Keratinocyte (primary cell): ENCODE data around the gene KCNF1.

Experiments used
- EZH2 ChIP-seq: IDR thresholded peaks from one replicate; pipeline ENCODE4 v1.6.1; 2012; ENCODE audit warnings: inconsistent platforms, mild to moderate bottlenecking, low read length, moderate library complexity
- TF ChIP-seq, protein P1 (sequence below), 3 experiments: IDR thresholded peaks in 1 of 3; conservative IDR thresholded peaks in 1 of 3; optimal IDR thresholded peaks in 1 of 3; 2 replicates in 2 of 3; 3 replicates in 1 of 3; pipeline versions ENCODE3 to v1.5.1; 2011; ENCODE audit warnings: low read length in 3 of 3, mild to moderate bottlenecking in 3 of 3, moderate library complexity in 2 of 3, control low read depth in 1 of 3, inconsistent platforms in 1 of 3; ENCODE audit not compliant: insufficient read depth in 2 of 3; ENCODE audit errors: extremely low read depth in 1 of 3

DNA sequence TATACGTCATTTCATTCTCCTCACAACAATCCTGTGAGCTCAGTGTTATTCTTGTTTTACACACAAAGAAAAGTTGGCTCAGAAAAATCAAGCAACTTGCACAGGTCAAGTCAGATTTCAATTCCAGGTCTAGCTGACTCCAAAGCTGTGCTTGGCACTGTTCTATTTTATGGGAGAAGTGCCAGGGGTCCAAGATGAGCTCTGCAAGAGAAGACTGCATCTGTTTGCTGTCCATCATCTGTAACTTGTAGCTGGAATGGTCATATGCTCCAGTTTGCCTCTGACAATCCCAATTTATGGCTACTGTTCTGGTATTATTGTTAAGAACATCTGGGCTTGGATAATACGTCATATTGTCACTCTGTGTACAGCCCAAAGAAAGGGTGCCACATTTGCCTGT, 28.9 kb downstream of the KCNF1 start:
- TF ChIP-seq, protein P1, sequence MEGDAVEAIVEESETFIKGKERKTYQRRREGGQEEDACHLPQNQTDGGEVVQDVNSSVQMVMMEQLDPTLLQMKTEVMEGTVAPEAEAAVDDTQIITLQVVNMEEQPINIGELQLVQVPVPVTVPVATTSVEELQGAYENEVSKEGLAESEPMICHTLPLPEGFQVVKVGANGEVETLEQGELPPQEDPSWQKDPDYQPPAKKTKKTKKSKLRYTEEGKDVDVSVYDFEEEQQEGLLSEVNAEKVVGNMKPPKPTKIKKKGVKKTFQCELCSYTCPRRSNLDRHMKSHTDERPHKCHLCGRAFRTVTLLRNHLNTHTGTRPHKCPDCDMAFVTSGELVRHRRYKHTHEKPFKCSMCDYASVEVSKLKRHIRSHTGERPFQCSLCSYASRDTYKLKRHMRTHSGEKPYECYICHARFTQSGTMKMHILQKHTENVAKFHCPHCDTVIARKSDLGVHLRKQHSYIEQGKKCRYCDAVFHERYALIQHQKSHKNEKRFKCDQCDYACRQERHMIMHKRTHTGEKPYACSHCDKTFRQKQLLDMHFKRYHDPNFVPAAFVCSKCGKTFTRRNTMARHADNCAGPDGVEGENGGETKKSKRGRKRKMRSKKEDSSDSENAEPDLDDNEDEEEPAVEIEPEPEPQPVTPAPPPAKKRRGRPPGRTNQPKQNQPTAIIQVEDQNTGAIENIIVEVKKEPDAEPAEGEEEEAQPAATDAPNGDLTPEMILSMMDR (optimal IDR thresholded peaks at IDR 0.05 in 1 of 3, IDR thresholded peaks at IDR 0.05 in 1 of 3, conservative IDR thresholded peaks at IDR 0.05 in 1 of 3; ENCODE audit: extremely low read depth in 1 of 3, insufficient read depth in 2 of 3, low read length in 3 of 3): no peak
- TF ChIP-seq EZH2: no peak
